CD14-positive monocyte (primary cell): ENCODE measurements around the gene SMIM24. TPM values are rescaled to one million over a fixed set of nuclear protein-coding genes. Genes with fewer than 3 reads are reported as not detected.
A peak's percentile ranks its signal among the peaks of the same experiment; 100 is the strongest.

Experiments
- DNase-seq, 3 donors: peaks; one replicate each; pipeline ENCODE4 v3.0.0-alpha.2; 2011 to 2022
- H2AFZ ChIP-seq: 2 replicates; pipeline ENCODE4 v1.6.0; 2012; ENCODE audit warnings: mild to moderate bottlenecking, low read depth, low read length, inconsistent platforms; ENCODE audit not compliant: insufficient read depth, poor library complexity, severe bottlenecking
- H3K27ac ChIP-seq, 2 donors: 1 replicate in 1 of 2; 2 replicates in 1 of 2; pipeline ENCODE4 v1.5.1; 2012 to 2013; ENCODE audit warnings: low read length in 2 of 2, control low read depth in 1 of 2, inconsistent platforms in 1 of 2, low read depth in 1 of 2, mild to moderate bottlenecking in 1 of 2
- H3K27me3 ChIP-seq, 2 donors: one replicate each; pipeline versions ENCODE4 v1.6.0 to v1.6.1; 2011 to 2013; ENCODE audit warnings: low read length in 2 of 2; ENCODE audit not compliant: control insufficient read depth in 2 of 2, insufficient read depth in 2 of 2
- H3K36me3 ChIP-seq, 2 donors: replicated peaks in 1 of 2; 1 replicate in 1 of 2; 2 replicates in 1 of 2; pipeline versions ENCODE4 v1.5.1 to v1.6.1; 2012 to 2013; ENCODE audit warnings: low read length in 2 of 2, control low read depth in 1 of 2, inconsistent platforms in 1 of 2, mild to moderate bottlenecking in 1 of 2; ENCODE audit not compliant: insufficient read depth in 2 of 2, control insufficient read depth in 1 of 2
- H3K4me1 ChIP-seq, 2 donors: 1 replicate in 1 of 2; 2 replicates in 1 of 2; pipeline versions ENCODE4 v1.5.1 to v1.6.1; 2012 to 2013; ENCODE audit warnings: low read length in 2 of 2, control low read depth in 1 of 2, inconsistent platforms in 1 of 2, mild to moderate bottlenecking in 1 of 2, moderate library complexity in 1 of 2; ENCODE audit not compliant: insufficient read depth in 2 of 2, control insufficient read depth in 1 of 2
- H3K4me2 ChIP-seq: replicated peaks from 2 replicates; pipeline ENCODE3; 2012; ENCODE audit warnings: low read length, moderate library complexity, mild to moderate bottlenecking; ENCODE audit not compliant: poor library complexity, severe bottlenecking; ENCODE audit errors: extremely low read depth
- H3K4me3 ChIP-seq, 3 experiments: fragments of 200-600 bp in 1 of 3; sonication (generic) in 1 of 3; replicated peaks in 1 of 3; 1 replicate in 2 of 3; 2 replicates in 1 of 3; pipeline ENCODE4 v1.5.1; 2011 to 2013; ENCODE audit warnings: low read length in 3 of 3, mild to moderate bottlenecking in 3 of 3, control low read depth in 2 of 3, low read depth in 2 of 3, inconsistent platforms in 1 of 3, moderate library complexity in 1 of 3
- H3K79me2 ChIP-seq: 2 replicates; pipeline ENCODE4 v1.6.0; 2012; ENCODE audit warnings: mild to moderate bottlenecking, control low read depth, inconsistent platforms, low read length, moderate library complexity; ENCODE audit not compliant: insufficient read depth
- H3K9ac ChIP-seq: 2 replicates; pipeline ENCODE4 v1.6.0; 2017; ENCODE audit warnings: low read length, mild to moderate bottlenecking; ENCODE audit not compliant: insufficient read depth, poor library complexity, severe bottlenecking
- H3K9me3 ChIP-seq, 2 donors: replicated peaks in 1 of 2; 1 replicate in 1 of 2; 2 replicates in 1 of 2; pipeline versions ENCODE4 v1.5.1 to v1.6.1; 2012 to 2013; ENCODE audit warnings: low read length in 2 of 2, control low read depth in 1 of 2; ENCODE audit not compliant: control insufficient read depth in 1 of 2, insufficient read depth in 1 of 2
- H4K20me1 ChIP-seq: 2 replicates; pipeline ENCODE4 v1.6.0; 2012; ENCODE audit warnings: mild to moderate bottlenecking, low read length, control low read depth, moderate library complexity; ENCODE audit not compliant: insufficient read depth
- H3K27ac Mint-ChIP-seq, 7 donors: one replicate each; pipeline ENCODE4 v1.8.0; 2020; ENCODE audit warnings: mild to moderate bottlenecking in 7 of 7, mixed read lengths in 7 of 7, moderate library complexity in 6 of 7, inconsistent platforms in 2 of 7
- H3K27me3 Mint-ChIP-seq, 3 donors: one replicate each; pipeline ENCODE4 v1.8.0; 2021 to 2022; ENCODE audit warnings: low read depth in 3 of 3, mild to moderate bottlenecking in 3 of 3, mixed read lengths in 3 of 3, moderate library complexity in 3 of 3, inconsistent platforms in 1 of 3
- H3K36me3 Mint-ChIP-seq, 2 donors: one replicate each; pipeline ENCODE4 v1.8.0; 2020; ENCODE audit warnings: mixed read lengths in 2 of 2, inconsistent platforms in 1 of 2, mild to moderate bottlenecking in 1 of 2
- H3K4me1 Mint-ChIP-seq: one replicate; pipeline ENCODE4 v1.8.0; 2020; ENCODE audit warnings: mild to moderate bottlenecking, mixed read lengths
- H3K4me3 Mint-ChIP-seq, 2 donors: one replicate each; pipeline ENCODE4 v1.8.0; 2020; ENCODE audit warnings: mild to moderate bottlenecking in 2 of 2, mixed read lengths in 2 of 2, moderate library complexity in 1 of 2
- H3K9me3 Mint-ChIP-seq, 7 donors: one replicate each; pipeline ENCODE4 v1.8.0; 2020 to 2022; ENCODE audit warnings: mixed read lengths in 7 of 7, mild to moderate bottlenecking in 6 of 7, moderate library complexity in 6 of 7, inconsistent platforms in 2 of 7
- CTCF ChIP-seq: fragments of 200-600 bp; IDR thresholded peaks from one replicate; pipeline ENCODE4 v1.8.0; 2022; ENCODE audit warnings: antibody characterized with exemption, mild to moderate bottlenecking
- WGBS: methylation state at CpG from one replicate; pipeline ENCODE4 v1.1.5; 2013; ENCODE audit warnings: missing lambda C conversion rate; ENCODE audit not compliant: insufficient coverage; 5-methylcytosine and 5-hydroxymethylcytosine counted together
- intact Hi-C, 2 donors: fragments of 100-400 bp; cut with micrococcal nuclease; formaldehyde crosslinking; loops; one replicate each; pipeline versions ENCODE4 v1.15.0 to v1.15.1; 2023
- polyA plus RNA-seq, 3 donors: library from polyadenylated mRNA; depleted of rRNA in 1 of 3; unstranded in 2 of 3; stranded (reverse) in 1 of 3; fragments of 300-500 nt in 2 of 3; fragments of >200 nt in 1 of 3; fragmentation: Illumina TruSeq in 2 of 3; gene quantifications; 1 replicate in 2 of 3; 2 replicates in 1 of 3; pipeline ENCODE4 v1.2.3, GENCODE V29; 2012 to 2021

SMIM24 gene
- polyA plus RNA-seq, 3 donors = 0.30 TPM; not detected in 2

GRCh38 chr19:3481241-3482090 is 1.1 kb upstream of the SMIM24 start:
- Histone ChIP-seq H3K36me3 (no peaks in the 10 kb centered on the region), H4K20me1 (no peaks in the 10 kb centered on the region), H3K4me1 (peaks cover 9 to 18% of the 10 kb centered on the region in 2 donors), H3K4me2 (no peak overlapping the region), H3K9me3 (no peaks in the 10 kb centered on the region), H3K79me2 (no peaks in the 10 kb centered on the region), H2AFZ (no peak overlapping the region), H3K27me3 (no peaks in the 10 kb centered on the region), H3K9ac (no peak overlapping the region), H3K4me3 (no peak overlapping the region), H3K27ac (no peak overlapping the region)
- peaks cover 15% of the 10 kb centered on the region for H3K4me1 Mint-ChIP-seq
- peaks cover 0 to 6% (median 0%) of the 10 kb centered on the region in 7 donors for H3K9me3 Mint-ChIP-seq
- 92% methylated on average over 37 of the region's 38 CpGs for WGBS
- TF ChIP-seq CTCF = no peak
- intact Hi-C loops = no loop called here
- no peak overlapping the region for H3K27ac Mint-ChIP-seq
- peaks cover 2 to 17% (median 14%) of the 10 kb centered on the region in 3 donors for H3K27me3 Mint-ChIP-seq
- no peaks in the 10 kb centered on the region for H3K36me3 Mint-ChIP-seq
- DNase-seq = no peak
- H3K4me3 Mint-ChIP-seq = no peak overlapping the region

- Histone ChIP-seq H3K27ac (no peak overlapping the region), H3K4me2 (no peak overlapping the region), H3K4me1 (peaks cover 9 to 18% of the 10 kb centered on the region in 2 donors), H3K4me3 (no peak overlapping the region), H3K79me2 (no peaks in the 10 kb centered on the region), H4K20me1 (no peaks in the 10 kb centered on the region), H3K27me3 (no peaks in the 10 kb centered on the region), H3K36me3 (no peaks in the 10 kb centered on the region), H2AFZ (no peak overlapping the region), H3K9ac (no peak overlapping the region), H3K9me3 (no peaks in the 10 kb centered on the region)
- WGBS = 36% methylated on average over 7 of the region's 9 CpGs
- no peak for TF ChIP-seq CTCF
- peaks cover 15% of the 10 kb centered on the region for H3K4me1 Mint-ChIP-seq
- H3K4me3 Mint-ChIP-seq = no peak overlapping the region
- DNase-seq = no peak
- H3K36me3 Mint-ChIP-seq = no peaks in the 10 kb centered on the region
- intact Hi-C loops = no loop called here
- H3K27me3 Mint-ChIP-seq = peaks cover 2 to 17% (median 14%) of the 10 kb centered on the region in 3 donors
- peaks cover 0 to 6% (median 0%) of the 10 kb centered on the region in 7 donors for H3K9me3 Mint-ChIP-seq
- peak overlapping the region in 2 of 7 donors; percentile 13 to 66 for H3K27ac Mint-ChIP-seq
Observed at GRCh38 chr19:3479834-3480215, 500 bp downstream of the SMIM24 start.
